ENCODE data around the gene LYVE1.

Gene LYVE1

GRCh38 chr11:10607462-10608132, 39.1 kb upstream of the LYVE1 start:
- DNase-seq (ENCODE audit: low spot score) = no peak
- ChIA-PET POLR2A (ENCODE audit: low non-redundant PET) (no interaction called here), CTCF (no interaction called here)
- TF ChIP-seq CTCF (conservative IDR thresholded peaks at IDR 0.05; ENCODE audit: low read depth) = no peak
- no peak overlapping the region for H3K27ac ChIP-seq

- TF ChIP-seq CTCF (conservative IDR thresholded peaks at IDR 0.05; ENCODE audit: low read depth) = no peak
- ChIA-PET POLR2A (ENCODE audit: low non-redundant PET) (no interaction called here), CTCF (interaction anchor here (0.6 kb wide), 1 partner anchor 155 kb away, joined by 3 read pairs; no protein-coding TSS in a partner anchor)
- no peak overlapping the region for H3K27ac ChIP-seq
- no peak for DNase-seq (ENCODE audit: low spot score)
Measured at GRCh38 chr11:10606536-10607208, 38.2 kb upstream of the LYVE1 start.

GRCh38 chr11:10605941-10606381, 37.5 kb upstream of the LYVE1 start:
- ChIA-PET CTCF (no interaction called here), POLR2A (ENCODE audit: low non-redundant PET) (no interaction called here)
- no peak for TF ChIP-seq CTCF (conservative IDR thresholded peaks at IDR 0.05; ENCODE audit: low read depth)
- no peak for DNase-seq (ENCODE audit: low spot score)
- no peak overlapping the region for H3K27ac ChIP-seq

GRCh38 chr11:10604798-10605197, 36.3 kb upstream of the LYVE1 start:
- TF ChIP-seq CTCF (conservative IDR thresholded peaks at IDR 0.05; ENCODE audit: low read depth) = no peak
- DNase-seq (ENCODE audit: low spot score) = no peak
- ChIA-PET CTCF (interaction anchor here (1.4 kb wide), 1 partner anchor 64 kb away, joined by 4 read pairs; the partner anchor contains the start of gene RNF141), POLR2A (ENCODE audit: low non-redundant PET) (no interaction called here)
- H3K27ac ChIP-seq = peak overlapping the region; percentile 65

GRCh38 chr11:10604340-10604748, 35.9 kb upstream of the LYVE1 start:
- ChIA-PET CTCF (interaction anchor here (1.4 kb wide), 1 partner anchor 64 kb away, joined by 4 read pairs; the partner anchor contains the start of gene RNF141), POLR2A (ENCODE audit: low non-redundant PET) (no interaction called here)
- TF ChIP-seq CTCF (conservative IDR thresholded peaks at IDR 0.05; ENCODE audit: low read depth) = no peak
- peak; percentile 35 for DNase-seq (ENCODE audit: low spot score)
- peak overlapping the region; percentile 65 for H3K27ac ChIP-seq

- CTCF ChIA-PET = interaction anchor here (1.4 kb wide), 1 partner anchor 63 kb away, joined by 4 read pairs; the partner anchor contains the start of gene RNF141
- TF ChIP-seq CTCF (conservative IDR thresholded peaks at IDR 0.05; ENCODE audit: low read depth) = no peak
- POLR2A ChIA-PET (ENCODE audit: low non-redundant PET) = no interaction called here
Measured at GRCh38 chr11:10603721-10604297, 35.3 kb upstream of the LYVE1 start.

More at GRCh38 chr11:10603721-10604297, 35.3 kb upstream of the LYVE1 start:
- DNase-seq (ENCODE audit: low spot score) = no peak
- peak overlapping the region; percentile 65 for H3K27ac ChIP-seq

All from RWPE1 (cell line).